Measurements from ENCODE around the gene FAM107B.

FAM107B gene

GRCh38 chr10:14667280-14667679 is 107.4 kb downstream of the FAM107B start:
- H3K4me3 ChIP-seq (ENCODE audit: low read depth, low read length): no peak overlapping the region
- no peak for TF ChIP-seq CTCF (IDR thresholded peaks at IDR 0.05; ENCODE audit: low read depth, low read length)
- in situ Hi-C loops (cut with HindIII; ENCODE audit: low sequenced_read_pairs): no loop called here
- DNase-seq (ENCODE audit: low read depth, low spot score): no peak

GRCh38 chr10:14665865-14666857 is 108.5 kb downstream of the FAM107B start:
- no peak for TF ChIP-seq CTCF (IDR thresholded peaks at IDR 0.05; ENCODE audit: low read depth, low read length)
- no peak overlapping the region for H3K4me3 ChIP-seq (ENCODE audit: low read depth, low read length)
- no peak for DNase-seq (ENCODE audit: low read depth, low spot score)
- in situ Hi-C loops (cut with HindIII; ENCODE audit: low sequenced_read_pairs): no loop called here

- peak; percentile 20 for DNase-seq (ENCODE audit: low read depth, low spot score)
- TF ChIP-seq CTCF (IDR thresholded peaks at IDR 0.05; ENCODE audit: low read depth, low read length): no peak
- in situ Hi-C loops (cut with HindIII; ENCODE audit: low sequenced_read_pairs): no loop called here
- H3K4me3 ChIP-seq (ENCODE audit: low read depth, low read length): no peak overlapping the region
These were observed 109.4 kb downstream of the FAM107B start for GRCh38 chr10:14665304-14665703.

- no peak overlapping the region for H3K4me3 ChIP-seq (ENCODE audit: low read depth, low read length)
- TF ChIP-seq CTCF (IDR thresholded peaks at IDR 0.05; ENCODE audit: low read depth, low read length): no peak
- DNase-seq (ENCODE audit: low read depth, low spot score): no peak
- in situ Hi-C loops (cut with HindIII; ENCODE audit: low sequenced_read_pairs): no loop called here
These were observed 110.4 kb downstream of the FAM107B start for GRCh38 chr10:14664345-14664744.

- in situ Hi-C loops (cut with HindIII; ENCODE audit: low sequenced_read_pairs): no loop called here
- H3K4me3 ChIP-seq (ENCODE audit: low read depth, low read length): no peak overlapping the region
- no peak for DNase-seq (ENCODE audit: low read depth, low spot score)
- no peak for TF ChIP-seq CTCF (IDR thresholded peaks at IDR 0.05; ENCODE audit: low read depth, low read length)
These were observed 112.9 kb downstream of the FAM107B start for GRCh38 chr10:14661818-14662217.

- in situ Hi-C loops (cut with HindIII; ENCODE audit: low sequenced_read_pairs): no loop called here
- no peak for DNase-seq (ENCODE audit: low read depth, low spot score)
- no peak overlapping the region for H3K4me3 ChIP-seq (ENCODE audit: low read depth, low read length)
- TF ChIP-seq CTCF (IDR thresholded peaks at IDR 0.05; ENCODE audit: low read depth, low read length): no peak
These were observed 113.9 kb downstream of the FAM107B start for GRCh38 chr10:14660831-14661230.
